Esophagus mucosa (tissue), 1 donor: Measurements from ENCODE around the gene SLC16A8. TPM values are rescaled to one million over a fixed set of nuclear protein-coding genes. Genes with fewer than 3 reads are reported as not detected.

Source experiments
- total RNA-seq: library from RNA; stranded (reverse); gene quantifications from one replicate; pipeline ENCODE4 v1.2.4, GENCODE V29; 2023
- donor health status: DM: yes; HTN: yes; CAD: no.

SLC16A8 gene
- total RNA-seq, 1 donor from 2014 or later = 0.24 TPM

Other genes starting within 250 kb of the SLC16A8 start
- 14.2 TPM for gene ANKRD54, start 239.8 kb downstream of the SLC16A8 start, total RNA-seq
- 358 TPM for gene EIF3L, start 234.8 kb downstream of the SLC16A8 start, total RNA-seq
- 105 TPM for gene MICALL1, start 177.9 kb downstream of the SLC16A8 start, total RNA-seq
- gene C22orf23, start 130.6 kb downstream of the SLC16A8 start, total RNA-seq = not detected
- 67.8 TPM for gene POLR2F, start 130.5 kb downstream of the SLC16A8 start, total RNA-seq
- 0.44 TPM for gene SOX10, start 99.6 kb downstream of the SLC16A8 start, total RNA-seq
- gene PICK1, start 26.8 kb downstream of the SLC16A8 start, total RNA-seq = 22.6 TPM
- 4.5 TPM for gene BAIAP2L2, start 26.5 kb upstream of the SLC16A8 start, total RNA-seq
- gene PLA2G6, start 97.6 kb upstream of the SLC16A8 start, total RNA-seq = 12.8 TPM
- gene MAFF, start 117.8 kb upstream of the SLC16A8 start, total RNA-seq = 35.6 TPM
- gene TMEM184B, start 188.8 kb upstream of the SLC16A8 start, total RNA-seq = 22.6 TPM
- 71.0 TPM for gene CSNK1E, start 233.2 kb upstream of the SLC16A8 start, total RNA-seq